Thoracic aorta (tissue), 2 donors: Measurements from ENCODE around the gene KLHL18. TPM values are rescaled to one million over a fixed set of nuclear protein-coding genes. Genes with fewer than 3 reads are reported as not detected.

ENCODE experiments used
- ATAC-seq: fragments of 150-250 bp; one replicate; pipeline ENCODE4 v1.8.0; 2017; ENCODE audit warnings: low read depth; ENCODE audit not compliant: insufficient number of reproducible peaks, low FRiP score
- DNase-seq: peaks from one replicate; pipeline ENCODE4 v3.0.0-alpha.2; 2020; ENCODE audit warnings: low spot score
- H3K27ac ChIP-seq, 2 donors: fragments of 200-600 bp; sonication (generic); 1 replicate in 1 of 2; 2 replicates in 1 of 2; pipeline ENCODE4 v1.5.1; 2016; ENCODE audit warnings: mild to moderate bottlenecking in 2 of 2, moderate library complexity in 2 of 2
- H3K27me3 ChIP-seq: fragments of 200-600 bp; sonication (generic); replicated peaks from 2 replicates; pipeline ENCODE4 v1.6.0; 2016; ENCODE audit warnings: mild to moderate bottlenecking; ENCODE audit not compliant: insufficient read depth
- H3K36me3 ChIP-seq: fragments of 200-600 bp; sonication (generic); one replicate; pipeline ENCODE4 v1.5.1; 2016
- H3K4me1 ChIP-seq, 2 donors: fragments of 200-600 bp; sonication (generic); 1 replicate in 1 of 2; 2 replicates in 1 of 2; pipeline versions ENCODE4 v1.5.1 to v1.6.0; 2016; ENCODE audit warnings: low read depth in 2 of 2, mild to moderate bottlenecking in 1 of 2; ENCODE audit not compliant: control insufficient read depth in 1 of 2
- H3K4me3 ChIP-seq: fragments of 200-600 bp; sonication (generic); 2 replicates; pipeline ENCODE4 v1.5.1; 2016; ENCODE audit warnings: mild to moderate bottlenecking
- H3K9me3 ChIP-seq: fragments of 200-600 bp; sonication (generic); 2 replicates; pipeline ENCODE4 v1.5.1; 2016
- CTCF ChIP-seq: fragments of 200-600 bp; sonication (generic); IDR thresholded peaks from one replicate; pipeline ENCODE4 v1.5.1; 2019; ENCODE audit warnings: antibody characterized with exemption
- total RNA-seq, 2 donors: library from RNA; depleted of rRNA; stranded (reverse); fragments of >200 nt; gene quantifications; one replicate each; pipeline versions ENCODE4 v1.1.0 to v1.2.3, GENCODE V29; 2016

KLHL18 gene
- total RNA-seq, 2 donors from 2014 or later = 18.4 to 30.9 TPM

- H3K36me3 ChIP-seq = no peaks in the 10 kb centered on the region
- peak; percentile 61 for DNase-seq
- H3K27ac ChIP-seq = peak overlapping the region in 1 of 2 donors; percentile 2
- ATAC-seq = peak; percentile 45
- TF ChIP-seq CTCF = no peak
- H3K4me1 ChIP-seq = peaks cover 4 to 13% of the 10 kb centered on the region in 2 donors
- H3K4me3 ChIP-seq = no peak overlapping the region
- no peaks in the 10 kb centered on the region for H3K9me3 ChIP-seq
- no peaks in the 10 kb centered on the region for H3K27me3 ChIP-seq
Observed at GRCh38 chr3:47266709-47267489, 15.8 kb upstream of the KLHL18 start.

- DNase-seq = no peak
Observed at GRCh38 chr3:47267490-47267824, 15.3 kb upstream of the KLHL18 start.

GRCh38 chr3:47270526-47270925, 12.2 kb upstream of the KLHL18 start:
- DNase-seq (no peak), ATAC-seq (no peak)
- no peaks in the 10 kb centered on the region for H3K36me3 ChIP-seq
- H3K4me3 ChIP-seq = no peak overlapping the region
- no peak overlapping the region for H3K27ac ChIP-seq
- H3K9me3 ChIP-seq = no peaks in the 10 kb centered on the region
- H3K27me3 ChIP-seq = no peaks in the 10 kb centered on the region
- no peak for TF ChIP-seq CTCF
- H3K4me1 ChIP-seq = peaks cover 4 to 13% of the 10 kb centered on the region in 2 donors

More at GRCh38 chr3:47267490-47267824, 15.3 kb upstream of the KLHL18 start:
- no peak overlapping the region for H3K4me3 ChIP-seq
- peaks cover 4 to 13% of the 10 kb centered on the region in 2 donors for H3K4me1 ChIP-seq
- no peak for TF ChIP-seq CTCF
- no peaks in the 10 kb centered on the region for H3K36me3 ChIP-seq
- peak overlapping the region in 1 of 2 donors; percentile 2 for H3K27ac ChIP-seq
- ATAC-seq = no peak
- no peaks in the 10 kb centered on the region for H3K27me3 ChIP-seq
- H3K9me3 ChIP-seq = no peaks in the 10 kb centered on the region

- DNase-seq = no peak
- no peak for ATAC-seq
- Histone ChIP-seq H3K27ac (no peak overlapping the region), H3K9me3 (no peaks in the 10 kb centered on the region), H3K36me3 (no peaks in the 10 kb centered on the region), H3K4me3 (no peak overlapping the region), H3K4me1 (no peaks in the 10 kb centered on the region), H3K27me3 (no peaks in the 10 kb centered on the region)
- TF ChIP-seq CTCF = no peak
Observed at GRCh38 chr3:47273564-47273963, 9.2 kb upstream of the KLHL18 start.

GRCh38 chr3:47274652-47275051, 8.1 kb upstream of the KLHL18 start:
- no peak for ATAC-seq
- no peak for DNase-seq
- TF ChIP-seq CTCF = no peak
- Histone ChIP-seq H3K27me3 (no peaks in the 10 kb centered on the region), H3K9me3 (no peaks in the 10 kb centered on the region), H3K4me1 (no peaks in the 10 kb centered on the region), H3K27ac (no peak overlapping the region), H3K36me3 (no peaks in the 10 kb centered on the region), H3K4me3 (no peak overlapping the region)
